ENCODE measurements around the gene PSMD14. TPM values are rescaled to one million over a fixed set of nuclear protein-coding genes. Genes with fewer than 3 reads are reported as not detected.

The PSMD14 gene
- total RNA-seq, 2 experiments from 2014 or later = 49.2 to 84.3 TPM

DNA sequence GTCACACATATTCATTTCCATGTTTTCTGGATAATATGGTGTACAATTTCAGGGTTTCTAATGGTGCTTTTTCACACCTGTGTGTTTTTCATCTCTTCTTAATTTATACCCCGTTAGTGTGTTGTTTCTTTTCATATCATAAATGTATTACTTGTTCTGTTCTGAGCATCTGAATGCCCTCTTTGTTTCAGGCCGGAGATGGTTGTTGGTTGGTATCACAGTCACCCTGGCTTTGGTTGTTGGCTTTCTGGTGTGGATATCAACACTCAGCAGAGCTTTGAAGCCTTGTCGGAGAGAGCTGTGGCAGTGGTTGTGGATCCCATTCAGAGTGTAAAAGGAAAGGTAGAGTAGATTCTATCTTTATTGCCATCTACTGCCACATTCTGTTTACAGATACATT lies 62.8 kb downstream of the PSMD14 start:
- no TSS peak for BruUV-seq (replicated peaks)
- no peak overlapping the region for H2AFZ ChIP-seq (ENCODE audit: low read length)
- H3K4me1 ChIP-seq (ENCODE audit: insufficient read depth, low read length, poor library complexity, severe bottlenecking) = no peaks in the 10 kb centered on the region
- H3K9me2 ChIP-seq (ENCODE audit: insufficient read depth, low read length) = no peaks in the 10 kb centered on the region
- no peak overlapping the region for H3K4me3 ChIP-seq (ENCODE audit: low read depth, low read length, poor library complexity, severe bottlenecking)
- POLR2A ChIA-PET = interaction anchor here (0.6 to 2.2 kb wide), 4 partner anchors 11 to 157 kb away, joined by 4 to 11 read pairs (median 7); no protein-coding TSS in a partner anchor
- no peak overlapping the region for H3K4me2 ChIP-seq (ENCODE audit: low read length)
- DNase-seq (ENCODE audit: low spot score) = no peak
- CTCF ChIA-PET (ENCODE audit: unreplicated experiment) = no interaction called here
- H3K9me3 ChIP-seq (ENCODE audit: low read length) = no peaks in the 10 kb centered on the region
- intact Hi-C loops (cut with micrococcal nuclease; ENCODE audit: unreplicated experiment) = no loop called here
- 0 out of 2 replicates have a peak, but pooled peaks cover 6% of the 10 kb centered on the region for H3K79me2 ChIP-seq (ENCODE audit: insufficient read depth, low read depth, low read length)
- no peak overlapping the region for H3K27ac ChIP-seq (ENCODE audit: low read depth, low read length, poor library complexity, severe bottlenecking)
- H4K20me1 ChIP-seq (ENCODE audit: insufficient read depth, low read length) = no peaks in the 10 kb centered on the region
- H3K36me3 ChIP-seq (ENCODE audit: insufficient read depth, low read length) = peaks cover 69% of the 10 kb centered on the region
- TF ChIP-seq, protein P1, sequence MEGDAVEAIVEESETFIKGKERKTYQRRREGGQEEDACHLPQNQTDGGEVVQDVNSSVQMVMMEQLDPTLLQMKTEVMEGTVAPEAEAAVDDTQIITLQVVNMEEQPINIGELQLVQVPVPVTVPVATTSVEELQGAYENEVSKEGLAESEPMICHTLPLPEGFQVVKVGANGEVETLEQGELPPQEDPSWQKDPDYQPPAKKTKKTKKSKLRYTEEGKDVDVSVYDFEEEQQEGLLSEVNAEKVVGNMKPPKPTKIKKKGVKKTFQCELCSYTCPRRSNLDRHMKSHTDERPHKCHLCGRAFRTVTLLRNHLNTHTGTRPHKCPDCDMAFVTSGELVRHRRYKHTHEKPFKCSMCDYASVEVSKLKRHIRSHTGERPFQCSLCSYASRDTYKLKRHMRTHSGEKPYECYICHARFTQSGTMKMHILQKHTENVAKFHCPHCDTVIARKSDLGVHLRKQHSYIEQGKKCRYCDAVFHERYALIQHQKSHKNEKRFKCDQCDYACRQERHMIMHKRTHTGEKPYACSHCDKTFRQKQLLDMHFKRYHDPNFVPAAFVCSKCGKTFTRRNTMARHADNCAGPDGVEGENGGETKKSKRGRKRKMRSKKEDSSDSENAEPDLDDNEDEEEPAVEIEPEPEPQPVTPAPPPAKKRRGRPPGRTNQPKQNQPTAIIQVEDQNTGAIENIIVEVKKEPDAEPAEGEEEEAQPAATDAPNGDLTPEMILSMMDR (conservative IDR thresholded peaks at IDR 0.05; ENCODE audit: low read length) = no peak

DNA sequence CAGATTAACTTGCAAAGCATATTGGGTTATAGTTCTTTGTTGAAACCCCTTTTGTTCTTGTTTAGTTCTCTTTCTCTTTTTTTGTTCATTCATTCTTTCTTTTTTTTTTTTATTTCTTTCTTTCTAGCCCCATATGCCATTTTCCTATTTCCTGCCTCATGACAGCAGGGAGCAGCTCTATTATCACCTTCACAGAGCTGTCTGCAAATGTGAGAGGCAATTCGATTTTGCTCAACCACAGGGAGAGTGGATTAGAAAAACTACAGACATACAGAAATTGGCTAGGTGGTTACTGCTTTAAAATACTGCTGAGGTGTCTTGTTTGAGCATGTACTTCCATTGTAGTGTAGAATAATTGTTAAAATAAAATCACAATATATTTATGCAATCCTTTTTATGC lies 63.6 kb downstream of the PSMD14 start:
- DNase-seq (ENCODE audit: low spot score) = no peak
- Histone ChIP-seq H2AFZ (ENCODE audit: low read length) (no peak overlapping the region), H3K4me1 (ENCODE audit: insufficient read depth, low read length, poor library complexity, severe bottlenecking) (no peaks in the 10 kb centered on the region), H3K4me2 (ENCODE audit: low read length) (no peak overlapping the region), H3K27ac (ENCODE audit: low read depth, low read length, poor library complexity, severe bottlenecking) (no peak overlapping the region), H3K79me2 (ENCODE audit: insufficient read depth, low read depth, low read length) (0 out of 2 replicates have a peak, but pooled peaks cover 6% of the 10 kb centered on the region), H3K4me3 (ENCODE audit: low read depth, low read length, poor library complexity, severe bottlenecking) (no peak overlapping the region), H4K20me1 (ENCODE audit: insufficient read depth, low read length) (no peaks in the 10 kb centered on the region), H3K9me3 (ENCODE audit: low read length) (no peaks in the 10 kb centered on the region), H3K36me3 (ENCODE audit: insufficient read depth, low read length) (peaks cover 73% of the 10 kb centered on the region), H3K9me2 (ENCODE audit: insufficient read depth, low read length) (no peaks in the 10 kb centered on the region)
- ChIA-PET POLR2A (interaction anchor here (0.6 to 2.2 kb wide), 5 partner anchors 9 to 52 kb away, joined by 3 to 11 read pairs (median 4); no protein-coding TSS in a partner anchor), CTCF (ENCODE audit: unreplicated experiment) (no interaction called here)
- TF ChIP-seq, protein P1 (conservative IDR thresholded peaks at IDR 0.05; ENCODE audit: low read length) = no peak
- TF ChIP-seq EZH2phosphoT487 (IDR thresholded peaks at IDR 0.05; ENCODE audit: borderline replicate concordance, low read depth, low read length) = no peak
- BruUV-seq (replicated peaks) = no TSS peak
- intact Hi-C loops (cut with micrococcal nuclease; ENCODE audit: unreplicated experiment) = no loop called here

DNA sequence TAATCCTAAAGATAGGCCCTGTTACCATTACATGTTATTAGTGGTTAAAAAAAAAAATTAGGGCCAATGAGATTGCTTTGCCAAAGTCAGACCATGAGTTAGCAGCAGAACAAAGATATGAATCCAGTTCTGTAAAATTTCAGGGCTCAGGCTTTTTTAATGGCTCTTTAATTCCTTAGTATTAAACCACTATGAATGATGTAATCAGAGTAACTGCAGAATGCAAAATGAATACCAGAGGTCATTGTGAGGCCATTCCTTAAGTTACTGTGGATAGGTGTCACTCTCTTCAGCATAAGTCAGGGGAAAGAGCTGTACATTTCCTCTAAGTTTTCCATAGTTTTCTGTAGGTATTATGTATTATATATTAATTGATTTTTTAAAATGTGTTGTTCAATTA lies 65.7 kb downstream of the PSMD14 start:
- Histone ChIP-seq H3K9me2 (ENCODE audit: insufficient read depth, low read length) (no peaks in the 10 kb centered on the region), H4K20me1 (ENCODE audit: insufficient read depth, low read length) (no peaks in the 10 kb centered on the region), H3K4me3 (ENCODE audit: low read depth, low read length, poor library complexity, severe bottlenecking) (no peak overlapping the region), H3K4me1 (ENCODE audit: insufficient read depth, low read length, poor library complexity, severe bottlenecking) (no peaks in the 10 kb centered on the region), H2AFZ (ENCODE audit: low read length) (no peak overlapping the region), H3K9me3 (ENCODE audit: low read length) (no peaks in the 10 kb centered on the region), H3K4me2 (ENCODE audit: low read length) (no peak overlapping the region), H3K36me3 (ENCODE audit: insufficient read depth, low read length) (peaks cover 69% of the 10 kb centered on the region), H3K27ac (ENCODE audit: low read depth, low read length, poor library complexity, severe bottlenecking) (no peak overlapping the region), H3K79me2 (ENCODE audit: insufficient read depth, low read depth, low read length) (0 out of 2 replicates have a peak, but pooled peaks cover 6% of the 10 kb centered on the region)
- DNase-seq (ENCODE audit: low spot score) = no peak
- intact Hi-C loops (cut with micrococcal nuclease; ENCODE audit: unreplicated experiment) = no loop called here
- no TSS peak for BruUV-seq (replicated peaks)
- ChIA-PET CTCF (ENCODE audit: unreplicated experiment) (interaction anchor here (0.5 kb wide), 1 partner anchor 9 kb away, joined by 3 read pairs; no protein-coding TSS in a partner anchor), POLR2A (no interaction called here)
- TF ChIP-seq EZH2phosphoT487 (IDR thresholded peaks at IDR 0.05; ENCODE audit: borderline replicate concordance, low read depth, low read length) = no peak
- TF ChIP-seq, protein P1 (conservative IDR thresholded peaks at IDR 0.05; ENCODE audit: low read length) = no peak
